ENCODE measurements around the gene MKKS. TPM values are rescaled to one million over a fixed set of nuclear protein-coding genes. Genes with fewer than 3 reads are reported as not detected.

MKKS gene
- polyA plus RNA-seq, 2 of the 4 experiments (the other 2 are of a cell fraction): 24.3 to 85.2 TPM

- H3K4me2 ChIP-seq: no peak overlapping the region
- TF ChIP-seq RNF2 (IDR thresholded peaks at IDR 0.05; ENCODE audit: borderline replicate concordance, low read depth): no peak
- no peak for TF ChIP-seq BHLHE40 (IDR thresholded peaks at IDR 0.05; ENCODE audit: low read depth, low read length)
- TF ChIP-seq KDM5A (IDR thresholded peaks at IDR 0.05): no peak
- ChIA-PET POLR2A (no interaction called here), CTCF (interaction anchor here (0.7 to 1.7 kb wide), 10 partner anchors 8 to 858 kb away, joined by 3 to 6 read pairs (median 4); no protein-coding TSS in a partner anchor)
- no peak overlapping the region for H3K4me3 ChIP-seq
- FAIRE-seq: no peak
- peak overlapping the region in 1 of 2 experiments; percentile 43; a peak in 2 of 6 replicates for H3K27ac ChIP-seq
- H3K4me1 ChIP-seq: peaks cover 21% of the 10 kb centered on the region
- no peak for DNase-seq (ENCODE audit: low read depth in 1 of 2, low spot score in 1 of 2)
- ATAC-seq: peak in 1 of 2 experiments; percentile 35; a peak in 2 of 6 replicates
- 92% methylated on average over 11 of the region's 11 CpGs for WGBS (ENCODE audit: missing lambda C conversion rate)
- 0 out of 3 replicates have a peak, but pooled peaks cover 5% of the 10 kb centered on the region for H3K9me3 ChIP-seq
Observed at GRCh38 chr20:10474606-10475184, 40.7 kb upstream of the MKKS start.

- CTCF ChIA-PET: interaction anchor here (0.6 to 1.4 kb wide), 5 partner anchors 29 to 136 kb away, joined by 3 to 4 read pairs (median 3); no protein-coding TSS in a partner anchor
- DNase-seq (ENCODE audit: low read depth in 1 of 2, low spot score in 1 of 2) (no peak), ATAC-seq (no peak), FAIRE-seq (no peak)
- H3K4me1 ChIP-seq: peaks cover 39% of the 10 kb centered on the region
- no peak for TF ChIP-seq JUNB (IDR thresholded peaks at IDR 0.05)
- TF ChIP-seq E2F6 (IDR thresholded peaks at IDR 0.05; ENCODE audit: borderline replicate concordance, low read depth): no peak
- POLR2A ChIA-PET: no interaction called here
- H3K27ac ChIP-seq: peak overlapping the region in 1 of 2 experiments; percentile 48; a peak in 2 of 6 replicates
- H3K4me3 ChIP-seq: no peak overlapping the region
- no peak overlapping the region for H3K4me2 ChIP-seq
- H3K9me3 ChIP-seq: 0 out of 3 replicates have a peak, but pooled peaks cover 5% of the 10 kb centered on the region
- WGBS (ENCODE audit: missing lambda C conversion rate): 92% methylated on average over 2 of the region's 2 CpGs
Observed at GRCh38 chr20:10472871-10473270, 38.8 kb upstream of the MKKS start.

- FAIRE-seq: peak; percentile 81
- WGBS (ENCODE audit: missing lambda C conversion rate): 89% methylated on average over 6 of the region's 6 CpGs
- no peak for ATAC-seq
Observed at GRCh38 chr20:10470276-10470675, 36.3 kb upstream of the MKKS start.

GRCh38 chr20:10469599-10469998 is 35.6 kb upstream of the MKKS start:
- DNase-seq (ENCODE audit: low read depth in 1 of 2, low spot score in 1 of 2) (peak; percentile 76 to 89), ATAC-seq (peak; percentile 89 to 93), FAIRE-seq (peak; percentile 97)
- peak overlapping the region; percentile 37 to 62; a peak in 5 of 6 replicates for H3K27ac ChIP-seq
- no peak overlapping the region for H3K4me3 ChIP-seq
- H3K9me3 ChIP-seq: 0 out of 3 replicates have a peak, but pooled peaks cover 5% of the 10 kb centered on the region
- peak; percentile 84 for TF ChIP-seq SMC3 (IDR thresholded peaks at IDR 0.05)
- no peak for TF ChIP-seq BCL3 (IDR thresholded peaks at IDR 0.05)
- peak; percentile 90 to 92 for TF ChIP-seq RAD21 (conservative IDR thresholded peaks at IDR 0.05 in 1 of 2, IDR thresholded peaks at IDR 0.05 in 1 of 2)
- peak; percentile 84 for TF ChIP-seq CTCF (IDR thresholded peaks at IDR 0.05)
- WGBS (ENCODE audit: missing lambda C conversion rate): 46% methylated on average over 7 of the region's 7 CpGs
- peaks cover 48% of the 10 kb centered on the region for H3K4me1 ChIP-seq
- POLR2A ChIA-PET: no interaction called here
- CTCF ChIA-PET: interaction anchor here (0.6 to 1.8 kb wide), 5 partner anchors 11 to 738 kb away, joined by 3 to 6 read pairs (median 6); no protein-coding TSS in a partner anchor
- peak overlapping the region; percentile 25 for H3K4me2 ChIP-seq

More at GRCh38 chr20:10470276-10470675, 36.3 kb upstream of the MKKS start:
- TF ChIP-seq RARB (CRISPR knock-in tag; IDR thresholded peaks at IDR 0.05) (no peak), USF2 (IDR thresholded peaks at IDR 0.05) (peak; percentile 47)
- H3K4me3 ChIP-seq: no peak overlapping the region
- POLR2A ChIA-PET: no interaction called here
- CTCF ChIA-PET: interaction anchor here (0.6 to 2.8 kb wide), 4 partner anchors 83 to 738 kb away, joined by 3 to 6 read pairs (median 4); no protein-coding TSS in a partner anchor
- no peak overlapping the region; the same call in 2 of the 3 replicates for H3K4me2 ChIP-seq
- peaks cover 48% of the 10 kb centered on the region for H3K4me1 ChIP-seq
- DNase-seq (ENCODE audit: low read depth in 1 of 2, low spot score in 1 of 2): no peak
- H3K9me3 ChIP-seq: 0 out of 3 replicates have a peak, but pooled peaks cover 5% of the 10 kb centered on the region
- peak overlapping the region in 1 of 2 experiments; percentile 62; a peak in 3 of 6 replicates for H3K27ac ChIP-seq
